GM18511 (cell line): Measurements from ENCODE around the gene CCDC6.
"Not testable (repeated sequence)": the region's sequence is repeated elsewhere in the genome, so short reads cannot be mapped to it uniquely, and the experiment has no call there.

Experiments
- ATAC-seq: cut with Tn5 transposase; IDR thresholded peaks from one replicate; pipeline ENCODE4 v1.9.1; 2021; ENCODE audit warnings: mild to moderate bottlenecking, moderate library complexity; ENCODE audit not compliant: unreplicated experiment

Gene CCDC6

DNA sequence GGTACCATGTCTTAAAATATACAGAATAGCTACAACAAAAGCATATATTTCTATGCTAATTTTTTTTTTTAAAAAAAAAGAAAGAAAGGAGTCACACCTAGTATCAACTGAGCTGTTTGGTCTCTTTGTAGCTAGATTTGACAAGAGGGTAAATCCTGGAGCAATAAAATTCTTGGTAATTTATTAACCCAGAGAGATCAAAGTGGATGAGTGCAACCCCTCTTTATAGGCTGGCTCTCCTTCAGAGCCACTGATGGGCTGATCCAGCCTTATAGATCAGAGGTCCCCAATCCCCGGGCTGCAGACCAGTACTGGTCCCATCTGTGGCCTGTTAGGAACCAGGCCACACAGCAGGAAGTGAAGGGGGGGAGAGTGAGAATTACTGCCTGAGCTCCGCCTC is 133.3 kb downstream of the CCDC6 start:
- no peak for ATAC-seq

DNA sequence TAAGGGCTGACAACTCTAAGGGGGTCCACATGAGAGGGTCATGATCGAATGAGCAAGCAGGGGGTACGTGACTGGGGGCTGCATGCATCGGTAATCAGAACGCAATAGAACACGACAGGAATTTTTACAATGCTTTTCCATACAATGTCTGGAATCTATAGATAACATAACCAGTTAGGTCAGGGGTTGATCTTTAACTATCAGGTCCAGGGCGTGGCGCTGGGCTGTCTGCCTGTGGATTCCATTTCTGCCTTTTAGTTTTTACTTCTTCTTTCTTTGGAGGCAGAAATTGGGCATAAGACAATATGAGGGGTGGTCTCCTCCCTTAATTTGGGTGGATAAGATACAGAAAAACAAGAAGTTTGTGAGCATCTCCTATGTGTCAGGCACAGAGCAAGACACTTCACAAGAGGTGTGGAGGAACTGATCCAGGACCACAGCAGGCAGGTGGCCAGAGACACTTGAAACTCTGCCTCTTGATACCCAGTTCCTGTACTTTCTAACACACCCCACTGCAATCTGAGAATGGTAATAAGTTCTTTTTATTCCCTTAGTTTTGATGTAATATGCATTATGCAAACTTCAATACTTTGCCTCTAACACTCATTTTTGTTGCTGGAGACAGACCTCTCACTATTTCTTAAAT is 135.1 kb downstream of the CCDC6 start:
- ATAC-seq, result no peak

- no peak for ATAC-seq
Observed at GRCh38 chr10:59770689-59771088, 135.7 kb downstream of the CCDC6 start.

GRCh38 chr10:59762505-59762904 is 143.9 kb downstream of the CCDC6 start:
- no peak for ATAC-seq

DNA sequence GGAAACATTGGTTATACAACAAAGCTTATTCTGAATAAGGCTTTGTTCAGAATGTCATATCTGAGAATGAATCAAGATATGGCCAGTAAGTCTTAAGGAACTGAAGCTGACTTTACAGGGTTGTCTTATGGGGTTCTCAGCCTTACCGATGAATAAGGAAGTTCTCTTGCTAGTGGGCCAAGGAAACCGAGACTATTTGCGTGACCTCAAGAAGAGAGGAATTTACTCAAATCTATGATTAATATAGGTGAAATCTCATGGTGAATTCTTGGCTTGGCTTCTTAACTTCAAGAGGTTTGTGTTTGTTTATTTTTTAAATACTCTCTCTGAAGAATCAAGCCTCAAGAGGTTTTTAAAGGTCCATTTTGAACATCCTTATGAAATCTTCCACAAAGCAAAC is 148.4 kb downstream of the CCDC6 start:
- ATAC-seq, result no peak

GRCh38 chr10:59754951-59755350 is 151.4 kb downstream of the CCDC6 start:
- ATAC-seq, result no peak

GRCh38 chr10:59753267-59753666 is 153.1 kb downstream of the CCDC6 start, which contains the start of gene MRLN:
Gene MRLN (minus strand): TSS chr10:59753455.
- ATAC-seq, result no peak

DNA sequence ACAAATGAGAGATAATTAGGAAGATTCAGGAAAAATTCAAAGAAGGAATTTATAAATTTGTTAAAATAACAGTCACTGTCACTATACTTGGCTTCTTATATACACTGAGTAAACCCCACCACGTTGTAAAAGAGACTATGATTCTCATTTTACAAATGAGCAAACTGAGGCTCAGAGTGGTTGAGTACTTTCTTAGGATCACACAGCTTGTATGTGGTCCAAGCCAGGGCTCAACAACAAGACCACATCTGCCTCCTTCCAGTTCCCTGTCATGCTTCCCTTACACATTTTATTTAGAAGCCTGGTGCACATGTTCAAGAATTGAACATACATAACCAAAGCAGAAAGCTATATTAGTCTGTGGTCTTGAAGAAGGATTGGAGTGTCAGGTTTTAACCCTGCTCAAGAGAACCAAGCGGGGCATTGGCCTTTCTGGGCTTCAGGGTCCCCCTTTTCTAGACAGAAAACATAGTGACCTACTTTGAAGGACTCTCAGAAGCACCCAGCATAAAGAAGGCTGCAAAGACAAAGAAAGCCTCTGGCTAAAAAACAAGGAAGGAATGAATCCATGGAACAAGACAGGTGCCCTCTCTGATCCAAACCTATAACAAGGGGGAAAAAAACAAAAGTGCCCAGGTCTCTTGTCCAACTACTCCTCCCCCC is 153.9 kb downstream of the CCDC6 start:
- ATAC-seq, result no peak

DNA sequence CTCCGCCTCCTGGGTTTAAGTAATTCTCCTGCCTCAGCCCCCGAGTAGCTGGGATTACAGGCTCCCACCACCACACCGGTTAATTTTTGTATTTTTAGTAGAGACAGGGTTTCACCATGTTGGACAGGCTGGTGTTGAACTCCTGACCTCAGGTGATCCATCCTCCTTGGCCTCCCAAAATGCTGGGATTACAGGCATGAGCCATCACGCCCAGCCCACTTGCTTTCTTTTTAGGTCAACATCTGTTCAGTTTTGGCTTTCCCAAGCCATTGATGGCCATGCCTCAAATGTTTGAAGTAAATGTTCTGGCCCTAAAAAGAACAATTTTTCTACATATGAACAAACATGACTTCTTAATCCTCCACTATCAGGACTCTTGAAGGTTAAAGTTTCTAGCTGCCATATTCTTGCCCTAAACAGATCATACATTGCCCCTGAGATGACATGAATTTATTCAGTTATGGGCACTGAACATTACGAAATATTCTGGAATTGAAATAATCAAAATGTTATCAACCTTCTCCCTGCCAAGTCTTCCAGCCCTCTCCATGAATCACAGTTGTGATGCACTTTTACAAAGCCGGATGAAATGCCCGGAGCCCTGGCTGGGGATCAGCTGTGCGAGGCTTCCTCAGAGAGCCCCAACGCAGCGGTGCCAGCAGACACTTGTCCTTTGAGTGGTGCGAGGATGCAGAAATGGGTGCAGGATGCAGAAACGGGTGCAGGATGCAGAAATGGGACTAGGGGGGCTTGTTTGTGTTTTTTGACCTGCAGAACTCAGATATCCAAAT is 156.0 kb downstream of the CCDC6 start:
- no peak for ATAC-seq

GRCh38 chr10:59748834-59749233 is 157.5 kb downstream of the CCDC6 start:
- peak; percentile 95 for ATAC-seq

- no peak for ATAC-seq
Observed at GRCh38 chr10:59745163-59745650, 161.1 kb downstream of the CCDC6 start.

GRCh38 chr10:59744762-59745161 is 161.6 kb downstream of the CCDC6 start:
- not testable (repeated sequence) for ATAC-seq

DNA sequence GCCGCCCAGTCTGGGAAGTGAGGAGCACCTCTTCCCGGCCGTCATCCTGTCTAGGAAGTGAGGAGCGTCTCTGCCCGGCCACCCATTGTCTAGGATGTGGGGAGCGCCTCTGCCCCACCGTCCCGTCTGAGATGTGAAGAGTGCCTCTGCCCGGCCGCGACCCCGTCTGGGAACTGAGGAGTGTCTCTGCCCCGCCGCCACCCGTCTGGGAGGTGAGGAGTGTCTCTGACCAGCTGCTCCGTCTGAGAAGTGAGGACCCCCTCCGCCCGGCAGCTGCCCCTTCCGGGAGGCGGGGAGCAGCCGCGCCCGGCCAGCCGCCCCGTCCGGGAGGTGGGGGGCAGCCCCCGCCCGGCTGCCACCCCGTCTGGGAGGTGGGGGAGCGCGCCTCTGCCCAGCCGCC is 162.2 kb downstream of the CCDC6 start:
- not testable (repeated sequence) for ATAC-seq

DNA sequence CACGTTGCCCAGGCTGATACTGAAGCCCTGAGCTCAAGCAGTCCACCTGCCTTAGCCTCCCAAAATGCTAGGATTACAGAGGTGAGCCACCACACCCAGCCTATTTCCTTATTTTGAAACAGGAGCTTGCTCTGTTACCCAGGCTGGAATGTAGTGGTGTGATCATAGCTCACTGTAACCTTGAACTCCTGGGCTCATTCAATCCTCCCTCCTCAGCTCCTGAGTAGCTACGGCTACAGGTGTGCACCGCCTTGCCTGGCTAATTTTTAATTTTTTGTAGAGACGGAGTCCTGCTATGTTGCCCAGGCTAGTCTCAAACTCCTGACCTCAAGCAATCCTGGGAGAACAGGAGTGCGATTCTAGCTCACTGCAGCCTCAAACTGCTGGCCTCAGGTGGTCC is 164.8 kb downstream of the CCDC6 start:
- no peak for ATAC-seq

GRCh38 chr10:59741048-59741447 is 165.3 kb downstream of the CCDC6 start:
- ATAC-seq, result no peak
